A172 (cell line): Measurements from ENCODE around the gene RNFT2. TPM values are rescaled to one million over a fixed set of nuclear protein-coding genes. Genes with fewer than 3 reads are reported as not detected.
A peak's percentile ranks its signal among the peaks of the same experiment; 100 is the strongest.

Source experiments
- DNase-seq: peaks from one replicate; pipeline ENCODE4 v3.0.0-alpha.2; 2015; ENCODE audit warnings: low spot score
- total RNA-seq: library from RNA; depleted of rRNA; stranded (reverse); fragments of >200 nt; shearing (Covaris generic); gene quantifications from 2 replicates; pipeline ENCODE4 v1.2.3, GENCODE V29; 2014

Gene RNFT2
- total RNA-seq, 1 experiment from 2014 or later, result 23.0 TPM

- no peak for DNase-seq
Observed at GRCh38 chr12:116709768-116710167, 28.3 kb upstream of the RNFT2 start.

- no peak for DNase-seq
Observed at GRCh38 chr12:116710370-116711150, 27.6 kb upstream of the RNFT2 start.

GRCh38 chr12:116712458-116713303 is 25.4 kb upstream of the RNFT2 start:
- no peak for DNase-seq

- DNase-seq, result no peak
Observed at GRCh38 chr12:116713527-116713926, 24.6 kb upstream of the RNFT2 start.

GRCh38 chr12:116714175-116714574 is 23.9 kb upstream of the RNFT2 start:
- DNase-seq, result no peak

GRCh38 chr12:116717466-116718437 is 20.4 kb upstream of the RNFT2 start:
- DNase-seq, result no peak

GRCh38 chr12:116718655-116719454 is 19.3 kb upstream of the RNFT2 start:
- peak; percentile 16 for DNase-seq

GRCh38 chr12:116719731-116720528 is 18.2 kb upstream of the RNFT2 start:
- no peak for DNase-seq

- DNase-seq, result no peak
Observed at GRCh38 chr12:116722245-116722644, 15.9 kb upstream of the RNFT2 start.

- no peak for DNase-seq
Observed at GRCh38 chr12:116726694-116727093, 11.4 kb upstream of the RNFT2 start.

- DNase-seq, result no peak
Observed at GRCh38 chr12:116727261-116727660, 10.9 kb upstream of the RNFT2 start.

- no peak for DNase-seq
Observed at GRCh38 chr12:116727891-116728290, 10.2 kb upstream of the RNFT2 start.

GRCh38 chr12:116731801-116732200 is 6.3 kb upstream of the RNFT2 start:
- no peak for DNase-seq

GRCh38 chr12:116734156-116734768 is 3.9 kb upstream of the RNFT2 start:
- no peak for DNase-seq

- no peak for DNase-seq
Observed at GRCh38 chr12:116735084-116735483, 3.0 kb upstream of the RNFT2 start.

- no peak for DNase-seq
Observed at GRCh38 chr12:116735951-116736599, 2.0 kb upstream of the RNFT2 start.

GRCh38 chr12:116736962-116737773 is 947 bp upstream of the RNFT2 start:
- DNase-seq, result no peak

GRCh38 chr12:116739381-116739887 is 1.3 kb downstream of the RNFT2 start:
- no peak for DNase-seq
